ENCODE measurements around the gene NUDT14. TPM values are rescaled to one million over a fixed set of nuclear protein-coding genes. Genes with fewer than 3 reads are reported as not detected.

NUDT14 gene
- total RNA-seq, 2 experiments from 2014 or later = 12.0 to 15.8 TPM

- H3K27me3 Mint-ChIP-seq (ENCODE audit: low read depth) = no peaks in the 10 kb centered on the region
- CTCF ChIA-PET = no interaction called here
- H3K4me3 Mint-ChIP-seq = no peak overlapping the region
Measured at GRCh38 chr14:105157872-105158271, 23.2 kb downstream of the NUDT14 start.

GRCh38 chr14:105156414-105157375 lies 24.4 kb downstream of the NUDT14 start:
- CTCF ChIA-PET = no interaction called here
- DNase-seq = no peak
- Mint-ChIP-seq H3K27me3 (ENCODE audit: low read depth) (no peaks in the 10 kb centered on the region), H3K4me3 (no peak overlapping the region), H3K9me3 (no peaks in the 10 kb centered on the region), H3K4me1 (ENCODE audit: low read depth) (no peaks in the 10 kb centered on the region), H3K36me3 (ENCODE audit: low read depth) (no peaks in the 10 kb centered on the region), H3K27ac (no peak overlapping the region)
- intact Hi-C loops (cut with micrococcal nuclease) = no loop called here

More at GRCh38 chr14:105157872-105158271, 23.2 kb downstream of the NUDT14 start:
- H3K36me3 Mint-ChIP-seq (ENCODE audit: low read depth) = no peaks in the 10 kb centered on the region
- no peak for DNase-seq
- H3K4me1 Mint-ChIP-seq (ENCODE audit: low read depth) = no peaks in the 10 kb centered on the region
- intact Hi-C loops (cut with micrococcal nuclease) = no loop called here
- no peak overlapping the region for H3K27ac Mint-ChIP-seq
- H3K9me3 Mint-ChIP-seq = no peaks in the 10 kb centered on the region

GRCh38 chr14:105155681-105156413 lies 25.3 kb downstream of the NUDT14 start:
- no peak overlapping the region for H3K27ac Mint-ChIP-seq
- H3K27me3 Mint-ChIP-seq (ENCODE audit: low read depth) = no peaks in the 10 kb centered on the region
- H3K36me3 Mint-ChIP-seq (ENCODE audit: low read depth) = no peaks in the 10 kb centered on the region
- no peaks in the 10 kb centered on the region for H3K9me3 Mint-ChIP-seq
- no peak overlapping the region for H3K4me3 Mint-ChIP-seq
- DNase-seq = no peak
- intact Hi-C loops (cut with micrococcal nuclease) = no loop called here
- H3K4me1 Mint-ChIP-seq (ENCODE audit: low read depth) = no peaks in the 10 kb centered on the region
- CTCF ChIA-PET = no interaction called here

- CTCF ChIA-PET = no interaction called here
- no peaks in the 10 kb centered on the region for H3K36me3 Mint-ChIP-seq (ENCODE audit: low read depth)
- intact Hi-C loops (cut with micrococcal nuclease) = no loop called here
- H3K4me3 Mint-ChIP-seq = no peak overlapping the region
- no peak for DNase-seq
- H3K27me3 Mint-ChIP-seq (ENCODE audit: low read depth) = no peaks in the 10 kb centered on the region
- H3K4me1 Mint-ChIP-seq (ENCODE audit: low read depth) = no peaks in the 10 kb centered on the region
- no peak overlapping the region for H3K27ac Mint-ChIP-seq
- no peaks in the 10 kb centered on the region for H3K9me3 Mint-ChIP-seq
Measured at GRCh38 chr14:105155071-105155651, 26.0 kb downstream of the NUDT14 start.

- intact Hi-C loops (cut with micrococcal nuclease) = no loop called here
- H3K4me1 Mint-ChIP-seq (ENCODE audit: low read depth) = no peaks in the 10 kb centered on the region
- no peak overlapping the region for H3K4me3 Mint-ChIP-seq
- no peak overlapping the region for H3K27ac Mint-ChIP-seq
- no peaks in the 10 kb centered on the region for H3K9me3 Mint-ChIP-seq
- H3K36me3 Mint-ChIP-seq (ENCODE audit: low read depth) = no peaks in the 10 kb centered on the region
- H3K27me3 Mint-ChIP-seq (ENCODE audit: low read depth) = no peaks in the 10 kb centered on the region
- CTCF ChIA-PET = interaction anchor here (0.6 kb wide), 1 partner anchor 304 kb away, joined by 3 read pairs; no protein-coding TSS in a partner anchor
- no peak for DNase-seq
Measured at GRCh38 chr14:105154476-105154871, 26.6 kb downstream of the NUDT14 start.

- H3K9me3 Mint-ChIP-seq = no peaks in the 10 kb centered on the region
- no peak overlapping the region for H3K4me3 Mint-ChIP-seq
- H3K36me3 Mint-ChIP-seq (ENCODE audit: low read depth) = no peaks in the 10 kb centered on the region
- H3K27ac Mint-ChIP-seq = no peak overlapping the region
- no peaks in the 10 kb centered on the region for H3K27me3 Mint-ChIP-seq (ENCODE audit: low read depth)
- intact Hi-C loops (cut with micrococcal nuclease) = no loop called here
- H3K4me1 Mint-ChIP-seq (ENCODE audit: low read depth) = no peaks in the 10 kb centered on the region
- DNase-seq = no peak
- CTCF ChIA-PET = interaction anchor here (0.6 kb wide), 1 partner anchor 304 kb away, joined by 3 read pairs; no protein-coding TSS in a partner anchor
Measured at GRCh38 chr14:105153739-105154475, 27.2 kb downstream of the NUDT14 start.

- Mint-ChIP-seq H3K4me1 (ENCODE audit: low read depth) (no peaks in the 10 kb centered on the region), H3K4me3 (no peak overlapping the region), H3K36me3 (ENCODE audit: low read depth) (no peaks in the 10 kb centered on the region), H3K27me3 (ENCODE audit: low read depth) (no peaks in the 10 kb centered on the region), H3K27ac (no peak overlapping the region), H3K9me3 (no peaks in the 10 kb centered on the region)
- CTCF ChIA-PET = no interaction called here
- no peak for DNase-seq
- intact Hi-C loops (cut with micrococcal nuclease) = no loop called here
Measured at GRCh38 chr14:105153331-105153731, 27.8 kb downstream of the NUDT14 start.

- no peak overlapping the region for H3K27ac Mint-ChIP-seq
- CTCF ChIA-PET = no interaction called here
- no peaks in the 10 kb centered on the region for H3K4me1 Mint-ChIP-seq (ENCODE audit: low read depth)
- no peaks in the 10 kb centered on the region for H3K9me3 Mint-ChIP-seq
- H3K4me3 Mint-ChIP-seq = no peak overlapping the region
- no peak for DNase-seq
- intact Hi-C loops (cut with micrococcal nuclease) = no loop called here
- H3K36me3 Mint-ChIP-seq (ENCODE audit: low read depth) = no peaks in the 10 kb centered on the region
- H3K27me3 Mint-ChIP-seq (ENCODE audit: low read depth) = no peaks in the 10 kb centered on the region
Measured at GRCh38 chr14:105152794-105153241, 28.3 kb downstream of the NUDT14 start.

- no peaks in the 10 kb centered on the region for H3K4me1 Mint-ChIP-seq (ENCODE audit: low read depth)
- H3K4me3 Mint-ChIP-seq = no peak overlapping the region
- no peaks in the 10 kb centered on the region for H3K36me3 Mint-ChIP-seq (ENCODE audit: low read depth)
- intact Hi-C loops (cut with micrococcal nuclease) = no loop called here
- H3K27ac Mint-ChIP-seq = no peak overlapping the region
- no peak for DNase-seq
- H3K9me3 Mint-ChIP-seq = no peaks in the 10 kb centered on the region
- CTCF ChIA-PET = no interaction called here
- H3K27me3 Mint-ChIP-seq (ENCODE audit: low read depth) = no peaks in the 10 kb centered on the region
Measured at GRCh38 chr14:105151838-105152793, 29.0 kb downstream of the NUDT14 start.

- Mint-ChIP-seq H3K4me3 (no peak overlapping the region), H3K36me3 (ENCODE audit: low read depth) (no peaks in the 10 kb centered on the region), H3K4me1 (ENCODE audit: low read depth) (no peaks in the 10 kb centered on the region), H3K9me3 (no peaks in the 10 kb centered on the region), H3K27me3 (ENCODE audit: low read depth) (no peaks in the 10 kb centered on the region), H3K27ac (no peak overlapping the region)
- DNase-seq = no peak
- CTCF ChIA-PET = no interaction called here
- intact Hi-C loops (cut with micrococcal nuclease) = no loop called here
Measured at GRCh38 chr14:105151084-105151837, 29.9 kb downstream of the NUDT14 start.
